NCI-H1105 treated with DMSO at 0.1 percent for 48 hours (cell line): ENCODE data around the gene HMG20B.

Source experiments
- DNase-seq: peaks from one replicate; lab custom pipeline; 2025; lab: John Stamatoyannopoulos, UW

The HMG20B gene

GRCh38 chr19:3620817-3621547 is 48.2 kb downstream of the HMG20B start:
- DNase-seq = no peak

- DNase-seq = no peak
Observed at GRCh38 chr19:3621689-3622088, 48.9 kb downstream of the HMG20B start.

- DNase-seq = no peak
Observed at GRCh38 chr19:3622224-3622623, 49.5 kb downstream of the HMG20B start.

GRCh38 chr19:3623716-3624115 is 51.0 kb downstream of the HMG20B start:
- DNase-seq = no peak

- DNase-seq = no peak
Observed at GRCh38 chr19:3625996-3626472, 53.3 kb downstream of the HMG20B start.

- DNase-seq = peak; percentile 98
Observed at GRCh38 chr19:3626473-3627350, 54.0 kb downstream of the HMG20B start, which contains the start of gene CACTIN. Gene CACTIN, minus strand, starts transcription at chr19:3626790. Its CDS starts 28 bp downstream, at chr19:3626762.

- DNase-seq = no peak
Observed at GRCh38 chr19:3627351-3627723, 54.6 kb downstream of the HMG20B start.
